Neuronal stem cell (in vitro differentiated cells): ENCODE measurements around the gene TBC1D10A.

Experiments used
- DNase-seq: peaks from one replicate; pipeline ENCODE4 v3.0.0-alpha.2; 2013; ENCODE audit warnings: low spot score
- H2AFZ ChIP-seq: one replicate; pipeline ENCODE4 v1.6.1; 2013; ENCODE audit warnings: mild to moderate bottlenecking, low read length, inconsistent platforms
- H2AK5ac ChIP-seq: 2 replicates; pipeline ENCODE4 v1.6.1; 2013; ENCODE audit warnings: low read depth, mild to moderate bottlenecking, inconsistent platforms, low read length, moderate library complexity, mixed read lengths
- H2BK120ac ChIP-seq: 2 replicates; pipeline ENCODE4 v1.6.1; 2013; ENCODE audit warnings: low read depth, mild to moderate bottlenecking, inconsistent platforms, low read length, moderate library complexity, mixed read lengths
- H2BK12ac ChIP-seq: one replicate; pipeline ENCODE4 v1.6.1; 2013; ENCODE audit warnings: low read length, inconsistent platforms
- H2BK15ac ChIP-seq: 2 replicates; pipeline ENCODE4 v1.6.1; 2013; ENCODE audit warnings: mild to moderate bottlenecking, low read length, inconsistent platforms, mixed read lengths
- H2BK5ac ChIP-seq: one replicate; pipeline ENCODE4 v1.6.1; 2013; ENCODE audit warnings: inconsistent platforms, mild to moderate bottlenecking, low read length, moderate library complexity
- H3K14ac ChIP-seq: one replicate; pipeline ENCODE4 v1.6.1; 2013; ENCODE audit warnings: low read length, inconsistent platforms
- H3K18ac ChIP-seq: 2 replicates; pipeline ENCODE4 v1.6.1; 2013; ENCODE audit warnings: low read length, inconsistent platforms
- H3K23ac ChIP-seq: 2 replicates; pipeline ENCODE4 v1.6.1; 2013; ENCODE audit warnings: low read depth, mild to moderate bottlenecking, mixed read lengths, low read length, inconsistent platforms; ENCODE audit not compliant: poor library complexity
- H3K27ac ChIP-seq: replicated peaks from 3 replicates; pipeline ENCODE4 v1.5.1; 2013; ENCODE audit warnings: low read length, inconsistent platforms
- H3K27me3 ChIP-seq, 3 experiments: 2 replicates each; pipeline ENCODE4 v1.6.1; 2013; ENCODE audit warnings: low read length in 3 of 3, mild to moderate bottlenecking in 2 of 3, inconsistent platforms in 1 of 3, low read depth in 1 of 3, mixed read lengths in 1 of 3, moderate library complexity in 1 of 3; ENCODE audit not compliant: control insufficient read depth in 3 of 3, insufficient read depth in 3 of 3
- H3K36me3 ChIP-seq, 2 donors: replicated peaks in 1 of 2; 2 replicates each; pipeline ENCODE4 v1.6.1; 2013; ENCODE audit warnings: low read length in 2 of 2; ENCODE audit not compliant: control insufficient read depth in 2 of 2, insufficient read depth in 2 of 2
- H3K4ac ChIP-seq: 2 replicates; pipeline ENCODE4 v1.6.1; 2013; ENCODE audit warnings: inconsistent platforms, mild to moderate bottlenecking, low read length, moderate library complexity
- H3K4me1 ChIP-seq, 2 donors: 1 replicate in 1 of 2; 2 replicates in 1 of 2; pipeline ENCODE4 v1.6.1; 2013; ENCODE audit warnings: low read length in 2 of 2, low read depth in 1 of 2; ENCODE audit not compliant: control insufficient read depth in 2 of 2, insufficient read depth in 1 of 2
- H3K4me2 ChIP-seq: one replicate; pipeline ENCODE4 v1.6.1; 2013; ENCODE audit warnings: mild to moderate bottlenecking, low read length, inconsistent platforms; ENCODE audit not compliant: insufficient read depth, poor library complexity, severe bottlenecking
- H3K4me3 ChIP-seq, 2 donors: 2 replicates each; pipeline ENCODE4 v1.5.1; 2013; ENCODE audit warnings: low read length in 2 of 2, mild to moderate bottlenecking in 2 of 2, inconsistent platforms in 1 of 2, moderate library complexity in 1 of 2
- H3K79me1 ChIP-seq: one replicate; pipeline ENCODE4 v1.6.1; 2013; ENCODE audit warnings: low read depth, mild to moderate bottlenecking, inconsistent platforms, low read length, moderate library complexity
- H3K9ac ChIP-seq: one replicate; pipeline ENCODE4 v1.6.1; 2013; ENCODE audit warnings: mild to moderate bottlenecking, low read depth, low read length, inconsistent platforms; ENCODE audit not compliant: poor library complexity
- H3K9me3 ChIP-seq, 2 donors: replicated peaks in 1 of 2; 2 replicates each; pipeline versions ENCODE3 to v1.6.1; 2013; ENCODE audit warnings: low read length in 2 of 2, mild to moderate bottlenecking in 2 of 2, inconsistent platforms in 1 of 2, low read depth in 1 of 2, mixed read lengths in 1 of 2, moderate library complexity in 1 of 2; ENCODE audit not compliant: control insufficient read depth in 2 of 2, insufficient read depth in 1 of 2
- H4K8ac ChIP-seq: one replicate; pipeline ENCODE4 v1.6.1; 2013; ENCODE audit warnings: low read depth, mild to moderate bottlenecking, inconsistent platforms, low read length, moderate library complexity
- H4K91ac ChIP-seq: one replicate; pipeline ENCODE4 v1.6.1; 2013; ENCODE audit warnings: low read length, low read depth, mild to moderate bottlenecking, inconsistent platforms; ENCODE audit not compliant: poor library complexity
- WGBS, 2 donors: extraction: QIAGEN DNeasy Blood & Tissue Kit; methylation state at CpG; one replicate each; pipeline ENCODE4 v1.1.7; 2013; ENCODE audit warnings: missing lambda C conversion rate in 2 of 2, mixed read lengths in 1 of 2; ENCODE audit not compliant: insufficient read length in 2 of 2, insufficient replicate concordance in 1 of 2; ENCODE audit errors: extremely low coverage in 2 of 2; 5-methylcytosine and 5-hydroxymethylcytosine counted together

The TBC1D10A gene

GRCh38 chr22:30320021-30320556, 6.7 kb downstream of the TBC1D10A start:
- H4K8ac ChIP-seq = no peak overlapping the region
- H2BK120ac ChIP-seq = no peak overlapping the region
- no peak overlapping the region for H3K4me3 ChIP-seq
- no peak overlapping the region for H3K23ac ChIP-seq
- no peak overlapping the region for H3K4ac ChIP-seq
- no peak overlapping the region for H2AFZ ChIP-seq
- H3K14ac ChIP-seq = no peak overlapping the region
- no peak for DNase-seq
- H3K27ac ChIP-seq = no peak overlapping the region
- H3K36me3 ChIP-seq = no peaks in the 10 kb centered on the region
- no peaks in the 10 kb centered on the region for H3K27me3 ChIP-seq
- H3K79me1 ChIP-seq = no peaks in the 10 kb centered on the region
- H2BK15ac ChIP-seq = no peak overlapping the region
- H3K9ac ChIP-seq = no peak overlapping the region
- no peaks in the 10 kb centered on the region for H3K9me3 ChIP-seq
- no peak overlapping the region for H2BK5ac ChIP-seq
- no peak overlapping the region for H3K4me2 ChIP-seq
- no peak overlapping the region for H4K91ac ChIP-seq
- no CpG with 5 or more reads among the region's 3 CpGs for WGBS, 2 donors
- no peak overlapping the region for H2AK5ac ChIP-seq
- peaks cover 0 to under 1% of the 10 kb centered on the region in 2 donors for H3K4me1 ChIP-seq
- H3K18ac ChIP-seq = no peak overlapping the region
- no peak overlapping the region for H2BK12ac ChIP-seq

- DNase-seq = no peak
- Histone ChIP-seq H2AFZ (no peak overlapping the region), H3K23ac (no peak overlapping the region), H3K18ac (no peak overlapping the region), H2BK5ac (no peak overlapping the region), H3K36me3 (no peaks in the 10 kb centered on the region), H3K4me1 (no peaks in the 10 kb centered on the region), H3K4me3 (no peak overlapping the region), H4K8ac (no peak overlapping the region), H4K91ac (no peak overlapping the region), H3K79me1 (no peaks in the 10 kb centered on the region), H3K27ac (no peak overlapping the region), H3K9ac (no peak overlapping the region), H3K14ac (no peak overlapping the region), H3K4me2 (no peak overlapping the region), H2BK12ac (no peak overlapping the region), H2BK120ac (no peak overlapping the region), H3K9me3 (no peaks in the 10 kb centered on the region), H3K4ac (no peak overlapping the region), H2BK15ac (no peak overlapping the region), H2AK5ac (no peak overlapping the region), H3K27me3 (no peaks in the 10 kb centered on the region)
- WGBS, 2 donors = no CpG with 5 or more reads among the region's 7 CpGs
Observed at GRCh38 chr22:30318799-30319419, 7.8 kb downstream of the TBC1D10A start.

- Histone ChIP-seq H2BK5ac (no peak overlapping the region), H2AFZ (no peak overlapping the region), H2BK120ac (no peak overlapping the region), H2AK5ac (no peak overlapping the region), H3K79me1 (no peaks in the 10 kb centered on the region), H4K8ac (no peak overlapping the region), H3K27me3 (no peaks in the 10 kb centered on the region), H3K4ac (no peak overlapping the region), H3K4me1 (no peaks in the 10 kb centered on the region), H3K9ac (no peak overlapping the region), H3K36me3 (no peaks in the 10 kb centered on the region), H3K14ac (no peak overlapping the region), H3K9me3 (no peaks in the 10 kb centered on the region), H3K4me3 (no peak overlapping the region), H3K4me2 (no peak overlapping the region), H3K23ac (no peak overlapping the region), H3K27ac (no peak overlapping the region), H3K18ac (no peak overlapping the region), H2BK12ac (no peak overlapping the region), H2BK15ac (no peak overlapping the region), H4K91ac (no peak overlapping the region)
- no peak for DNase-seq
- WGBS, 2 donors = no CpG with 5 or more reads among the region's 1 CpG
Observed at GRCh38 chr22:30317778-30318177, 9.0 kb downstream of the TBC1D10A start.

- no peak overlapping the region for H3K4ac ChIP-seq
- no peaks in the 10 kb centered on the region for H3K27me3 ChIP-seq
- no peak overlapping the region for H3K18ac ChIP-seq
- H2BK15ac ChIP-seq = no peak overlapping the region
- no peak overlapping the region for H3K27ac ChIP-seq
- H3K4me3 ChIP-seq = no peak overlapping the region
- H4K8ac ChIP-seq = no peak overlapping the region
- no peaks in the 10 kb centered on the region for H3K9me3 ChIP-seq
- H2AK5ac ChIP-seq = no peak overlapping the region
- H4K91ac ChIP-seq = no peak overlapping the region
- H2BK12ac ChIP-seq = no peak overlapping the region
- no peaks in the 10 kb centered on the region for H3K36me3 ChIP-seq
- no peak overlapping the region for H2AFZ ChIP-seq
- H3K4me2 ChIP-seq = no peak overlapping the region
- H2BK120ac ChIP-seq = no peak overlapping the region
- no CpG with 5 or more reads among the region's 2 CpGs for WGBS, 2 donors
- no peak overlapping the region for H3K23ac ChIP-seq
- no peak overlapping the region for H3K9ac ChIP-seq
- H3K4me1 ChIP-seq = peaks cover 0 to under 1% of the 10 kb centered on the region in 2 donors
- no peak overlapping the region for H3K14ac ChIP-seq
- DNase-seq = no peak
- H2BK5ac ChIP-seq = no peak overlapping the region
- no peaks in the 10 kb centered on the region for H3K79me1 ChIP-seq
Observed at GRCh38 chr22:30315962-30316576, 10.7 kb downstream of the TBC1D10A start.
